SHP77 treated with DMSO at 0.1 percent for 48 hours (cell line): Measurements from ENCODE around the gene CCDC187.
"Not testable (repeated sequence)": the region's sequence is repeated elsewhere in the genome, so short reads cannot be mapped to it uniquely, and the experiment has no call there.

ENCODE experiments used
- DNase-seq: peaks from one replicate; lab custom pipeline; 2025; lab: John Stamatoyannopoulos, UW

The CCDC187 gene

GRCh38 chr9:136266641-136267040 is 37.3 kb downstream of the CCDC187 start:
- DNase-seq: not testable (repeated sequence)

GRCh38 chr9:136265561-136266355 is 38.1 kb downstream of the CCDC187 start:
- DNase-seq: no peak

- DNase-seq: no peak
These were observed 39.2 kb downstream of the CCDC187 start for GRCh38 chr9:136264441-136265405.

- no peak for DNase-seq
These were observed 39.9 kb downstream of the CCDC187 start for GRCh38 chr9:136264031-136264430.

GRCh38 chr9:136262671-136263178 is 41.2 kb downstream of the CCDC187 start:
- DNase-seq: no peak

- no peak for DNase-seq
These were observed 42.0 kb downstream of the CCDC187 start for GRCh38 chr9:136261686-136262430.

- DNase-seq: no peak
These were observed 42.9 kb downstream of the CCDC187 start for GRCh38 chr9:136260936-136261472.

DNA sequence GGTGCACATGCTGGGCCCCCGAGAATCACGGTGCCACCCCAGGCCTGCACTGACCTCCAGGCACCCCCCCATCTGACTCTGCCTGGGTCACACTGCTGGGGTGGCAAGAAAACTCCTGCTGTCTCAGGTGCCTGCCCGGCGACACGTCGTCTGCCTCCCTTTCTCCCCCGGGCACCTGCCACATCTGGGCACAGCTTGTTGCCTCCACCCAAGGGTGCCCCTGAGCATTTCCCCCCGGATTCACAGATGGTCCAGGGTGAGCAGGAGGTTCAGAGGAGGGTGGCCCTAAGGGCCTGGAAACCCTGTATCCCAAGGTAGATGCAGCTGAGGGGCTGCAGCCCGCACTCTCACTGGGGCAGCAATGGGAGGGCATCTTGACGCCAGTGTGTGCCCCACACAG is 43.4 kb downstream of the CCDC187 start:
- no peak for DNase-seq

- no peak for DNase-seq
These were observed 44.1 kb downstream of the CCDC187 start for GRCh38 chr9:136259836-136260235.

- DNase-seq: no peak
These were observed 44.4 kb downstream of the CCDC187 start for GRCh38 chr9:136259517-136259813.

DNA sequence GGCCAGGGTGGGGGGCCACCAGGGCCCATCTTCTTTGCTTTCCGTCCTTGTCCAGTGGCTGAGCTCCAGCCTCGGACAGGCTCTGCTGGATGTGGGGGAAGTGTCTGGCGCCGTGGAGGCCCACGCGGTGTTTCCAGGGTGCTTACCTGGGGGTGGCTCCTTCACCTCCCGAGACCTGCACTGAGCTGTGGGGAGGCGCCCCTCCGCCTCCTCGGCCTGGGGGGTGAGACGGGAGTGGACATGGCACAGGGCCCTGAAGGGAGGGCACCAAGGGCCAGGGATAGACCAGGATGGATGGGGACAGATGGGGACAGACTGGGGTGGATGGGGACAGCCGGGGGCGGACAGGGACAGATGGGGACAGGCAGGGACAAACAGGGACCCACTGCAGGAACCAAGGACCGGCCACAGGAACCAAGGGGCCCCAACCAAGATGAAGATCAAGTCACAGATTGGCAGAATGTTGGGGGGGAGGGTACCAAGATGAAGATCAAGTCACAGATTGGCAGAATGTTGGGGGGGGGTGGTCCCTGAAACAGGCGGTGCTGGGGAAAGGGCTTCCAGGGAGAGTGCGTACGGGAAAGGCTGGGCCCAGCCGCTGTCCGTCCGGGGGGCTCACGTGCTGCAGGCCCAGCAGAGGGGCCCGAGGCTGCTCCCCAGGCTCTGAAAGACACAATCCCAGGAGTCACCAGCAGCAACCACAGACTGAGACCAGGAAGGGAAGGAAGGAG is 44.9 kb downstream of the CCDC187 start:
- DNase-seq: no peak

- DNase-seq: no peak
These were observed 45.6 kb downstream of the CCDC187 start for GRCh38 chr9:136258299-136258625.

- no peak for DNase-seq
These were observed 46.3 kb downstream of the CCDC187 start for GRCh38 chr9:136257381-136258298.

- no peak for DNase-seq
These were observed 47.7 kb downstream of the CCDC187 start for GRCh38 chr9:136255896-136256890.

DNA sequence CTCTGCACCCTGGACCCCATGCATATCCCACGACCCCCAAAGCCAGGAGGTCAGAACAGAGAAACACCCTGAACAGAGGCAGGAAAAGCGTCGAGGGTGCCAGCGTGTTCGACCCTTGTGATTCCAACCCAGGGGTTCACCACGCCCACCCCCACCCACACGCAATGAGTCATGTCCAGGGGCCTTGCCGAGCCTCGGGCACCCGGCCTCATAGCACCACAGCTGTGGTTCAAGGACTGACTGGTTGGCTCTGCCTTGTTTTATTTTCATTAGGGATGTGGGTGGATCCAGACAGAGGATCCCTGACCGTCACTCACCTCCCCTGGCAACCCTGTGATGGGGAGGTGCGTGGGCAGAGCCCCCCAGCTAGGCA is 48.7 kb downstream of the CCDC187 start:
- DNase-seq: no peak

GRCh38 chr9:136254381-136255165 is 49.3 kb downstream of the CCDC187 start:
- DNase-seq: no peak

GRCh38 chr9:136253246-136254130 is 50.4 kb downstream of the CCDC187 start:
- DNase-seq: no peak
